Measurements from ENCODE around the gene ACSL6.

The ACSL6 gene, protein sequence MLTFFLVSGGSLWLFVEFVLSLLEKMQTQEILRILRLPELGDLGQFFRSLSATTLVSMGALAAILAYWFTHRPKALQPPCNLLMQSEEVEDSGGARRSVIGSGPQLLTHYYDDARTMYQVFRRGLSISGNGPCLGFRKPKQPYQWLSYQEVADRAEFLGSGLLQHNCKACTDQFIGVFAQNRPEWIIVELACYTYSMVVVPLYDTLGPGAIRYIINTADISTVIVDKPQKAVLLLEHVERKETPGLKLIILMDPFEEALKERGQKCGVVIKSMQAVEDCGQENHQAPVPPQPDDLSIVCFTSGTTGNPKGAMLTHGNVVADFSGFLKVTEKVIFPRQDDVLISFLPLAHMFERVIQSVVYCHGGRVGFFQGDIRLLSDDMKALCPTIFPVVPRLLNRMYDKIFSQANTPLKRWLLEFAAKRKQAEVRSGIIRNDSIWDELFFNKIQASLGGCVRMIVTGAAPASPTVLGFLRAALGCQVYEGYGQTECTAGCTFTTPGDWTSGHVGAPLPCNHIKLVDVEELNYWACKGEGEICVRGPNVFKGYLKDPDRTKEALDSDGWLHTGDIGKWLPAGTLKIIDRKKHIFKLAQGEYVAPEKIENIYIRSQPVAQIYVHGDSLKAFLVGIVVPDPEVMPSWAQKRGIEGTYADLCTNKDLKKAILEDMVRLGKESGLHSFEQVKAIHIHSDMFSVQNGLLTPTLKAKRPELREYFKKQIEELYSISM
- total RNA-seq: 0 to 6.4 (median 0) reads per million in 17 experiments

DNA sequence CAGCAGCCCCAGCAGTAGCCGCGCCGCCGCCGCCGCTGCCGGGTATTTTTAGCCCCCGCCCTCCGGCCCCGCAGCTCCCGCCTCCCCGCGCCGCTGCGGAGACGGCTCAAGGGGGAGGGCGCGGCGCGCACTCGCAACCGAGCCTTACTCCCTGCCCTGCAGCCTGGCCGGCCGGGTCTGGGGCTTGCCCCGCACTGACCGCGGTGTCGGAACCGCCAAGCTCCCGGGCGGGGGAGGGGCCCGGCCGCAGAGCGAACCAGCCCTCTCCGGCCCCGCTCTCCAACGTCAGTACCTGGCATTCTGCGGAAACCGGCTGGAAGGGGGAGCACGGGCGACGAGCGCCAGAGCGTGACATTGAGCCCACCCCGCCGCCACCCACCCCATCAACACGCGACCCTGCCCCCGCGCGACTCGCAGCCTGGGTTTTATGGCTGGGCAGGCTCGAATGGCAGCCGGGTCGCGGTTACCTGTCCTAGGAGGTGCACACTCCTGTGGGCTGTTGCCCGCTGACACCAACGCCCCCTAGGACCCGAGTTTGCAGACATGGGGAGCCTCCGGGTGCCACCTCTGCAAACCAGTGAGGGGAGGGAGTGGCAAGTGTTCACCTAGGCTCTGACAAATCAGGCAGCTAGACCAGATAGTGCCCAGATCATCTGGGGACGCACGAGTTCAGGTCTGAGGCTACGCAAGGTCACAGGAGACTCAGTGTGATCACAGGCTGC is at the start of gene ACSL6:
Gene ACSL6, minus strand, starts transcription at position 37 of the 722 bp plus-strand sequence. CDS start 105 bp downstream, outside the sequence.
- DNase-seq: peak; percentile 16 to 40 (median 24)

DNA sequence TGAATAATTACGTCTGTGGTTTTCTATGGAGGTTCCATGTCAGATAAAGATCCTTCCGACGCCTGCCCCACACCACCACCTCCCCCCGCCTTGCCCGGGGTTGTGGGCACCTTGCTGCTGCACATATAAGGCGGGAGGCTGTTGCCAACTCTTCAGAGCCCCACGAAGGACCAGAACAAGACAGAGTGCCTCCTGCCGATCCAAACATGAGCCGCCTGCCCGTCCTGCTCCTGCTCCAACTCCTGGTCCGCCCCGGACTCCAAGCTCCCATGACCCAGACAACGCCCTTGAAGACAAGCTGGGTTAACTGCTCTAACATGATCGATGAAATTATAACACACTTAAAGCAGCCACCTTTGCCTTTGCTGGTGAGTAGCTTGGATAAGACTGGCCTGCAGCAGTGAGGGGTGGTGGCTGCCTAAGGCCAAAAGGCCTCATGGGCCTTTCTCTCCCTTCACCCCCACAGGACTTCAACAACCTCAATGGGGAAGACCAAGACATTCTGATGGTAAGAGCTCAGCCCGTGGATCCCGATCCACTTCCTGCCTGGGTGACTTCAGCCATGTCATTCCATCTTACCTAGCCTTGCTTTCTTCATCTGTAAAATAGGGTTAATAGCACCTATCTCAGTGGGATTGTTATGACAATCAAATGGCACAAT is 49.2 kb upstream of the ACSL6 start, which contains the start of gene IL3:
Gene IL3, plus strand, starts transcription at position 155 of the 661 bp plus-strand sequence. Its CDS starts 52 bp downstream, at position 207.
- no peak for DNase-seq

DNA sequence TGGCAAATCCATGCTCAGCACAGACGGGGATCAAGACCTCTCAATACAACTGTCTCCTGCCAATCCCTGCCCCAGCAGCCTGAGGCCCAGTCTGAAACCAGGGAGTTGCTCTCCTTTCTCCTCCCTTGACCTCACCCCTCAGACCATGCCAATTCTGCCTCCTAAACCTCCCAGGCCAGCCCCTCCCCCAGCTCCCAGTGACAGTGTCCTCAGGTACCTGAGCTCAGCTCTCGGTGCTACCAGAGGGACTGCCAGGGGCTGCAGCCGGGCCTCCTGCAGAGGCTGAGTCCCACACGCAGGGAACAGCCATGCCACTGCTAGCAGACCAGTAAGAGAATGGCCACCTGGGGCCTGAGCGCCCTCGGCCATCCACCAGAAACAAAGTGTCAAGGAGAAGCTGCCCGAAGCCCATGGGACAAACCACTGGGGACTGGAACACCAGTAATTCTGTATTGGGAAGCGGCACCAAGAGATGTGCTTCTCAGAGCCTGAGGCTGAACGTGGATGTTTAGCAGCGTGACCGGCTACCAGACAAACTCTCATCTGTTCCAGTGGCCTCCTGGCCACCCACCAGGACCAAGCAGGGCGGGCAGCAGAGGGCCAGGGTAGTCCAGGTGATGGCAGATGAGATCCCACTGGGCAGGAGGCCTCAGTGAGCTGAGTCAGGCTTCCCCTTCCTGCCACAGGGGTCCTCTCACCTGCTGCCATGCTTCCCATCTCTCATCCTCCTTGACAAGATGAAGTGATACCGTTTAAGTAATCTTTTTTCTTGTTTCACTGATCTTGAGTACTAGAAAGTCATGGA is 48.4 kb upstream of the ACSL6 start:
- no peak for DNase-seq

DNA sequence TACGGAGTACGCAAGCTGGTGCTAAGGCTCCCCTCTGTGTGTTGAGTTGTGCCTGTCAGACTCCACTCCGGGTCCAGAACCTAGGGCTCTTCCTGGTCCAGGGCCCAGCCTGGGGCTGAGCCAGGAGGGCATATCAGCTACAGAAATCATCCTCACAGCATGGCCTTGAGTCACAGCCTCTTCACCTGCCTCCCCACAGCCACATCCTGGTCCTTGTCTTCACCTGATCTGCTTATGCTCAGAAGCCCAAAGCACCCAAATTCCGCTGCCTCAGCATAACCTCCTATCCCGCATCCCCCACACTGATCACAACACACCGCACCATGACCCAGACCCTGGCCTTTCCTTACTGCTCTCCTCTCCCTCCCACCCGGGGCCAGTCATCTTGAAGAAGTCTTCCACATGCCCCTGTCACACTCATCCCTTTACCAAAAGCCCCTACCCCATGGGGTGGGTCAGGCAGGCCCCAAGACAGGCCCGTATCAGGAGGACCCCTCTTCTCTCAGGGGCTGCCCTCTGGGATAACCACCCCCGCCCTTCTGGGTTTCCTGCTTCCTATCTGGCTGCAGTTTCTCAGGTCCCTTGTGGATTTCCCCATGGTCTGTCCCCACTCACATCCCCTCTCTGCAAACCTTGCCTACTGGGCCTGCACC is 47.7 kb upstream of the ACSL6 start:
- no peak for DNase-seq

DNA sequence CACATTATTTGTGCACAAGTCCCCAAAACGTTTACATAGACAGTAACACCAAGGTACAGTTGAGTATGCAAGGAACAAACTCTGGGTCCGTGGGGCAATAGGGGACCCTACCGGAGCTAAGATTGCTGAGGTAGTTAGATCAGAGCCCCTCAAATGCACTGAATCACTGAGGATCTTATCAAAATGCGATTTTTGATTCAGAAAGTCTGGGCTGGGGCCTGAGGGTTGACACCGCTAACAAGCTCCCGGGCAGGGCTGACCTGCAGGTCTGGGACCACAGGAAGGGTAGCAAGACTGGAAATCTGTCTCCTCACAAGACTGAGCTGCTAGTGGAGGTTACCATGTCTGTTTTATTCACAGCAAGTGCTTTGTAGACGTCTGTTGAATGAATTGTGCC is 47.2 kb upstream of the ACSL6 start:
- no peak for DNase-seq

DNA sequence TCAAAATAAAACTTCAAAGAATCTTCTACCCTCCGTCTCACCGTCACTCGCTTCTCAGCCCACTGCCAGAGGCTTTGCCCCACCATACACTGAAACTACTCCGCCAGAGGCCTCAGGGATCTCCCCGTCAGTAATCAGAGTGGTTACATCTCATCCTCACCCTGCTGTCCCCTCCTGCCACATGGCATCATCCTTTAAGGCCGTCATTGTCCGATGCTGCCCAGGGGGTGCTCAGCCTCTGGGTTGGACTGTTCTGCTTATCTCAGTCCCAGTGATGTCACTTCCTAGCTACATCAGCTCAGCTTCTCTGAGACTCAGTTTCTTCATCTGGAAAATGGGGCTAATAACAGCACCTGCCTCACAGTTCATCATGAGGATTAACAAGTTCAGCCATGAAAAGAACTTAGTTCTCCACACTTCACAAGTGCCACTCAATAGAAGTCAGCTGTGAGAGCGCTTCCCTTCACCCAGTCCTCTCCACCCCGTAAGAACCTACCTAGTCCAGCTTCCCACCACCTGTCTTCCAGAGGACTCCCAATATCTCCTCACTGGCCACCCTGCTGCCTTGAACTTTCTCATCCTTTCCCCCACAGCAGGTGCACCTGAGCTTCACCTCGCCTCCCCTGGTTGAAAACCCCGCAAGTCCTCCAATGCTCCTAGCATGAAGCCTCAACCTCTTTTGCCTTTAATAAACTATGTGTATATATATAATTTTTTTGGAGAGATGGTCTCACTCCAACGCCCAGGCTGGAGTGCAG is 46.2 kb upstream of the ACSL6 start:
- DNase-seq: no peak

DNA sequence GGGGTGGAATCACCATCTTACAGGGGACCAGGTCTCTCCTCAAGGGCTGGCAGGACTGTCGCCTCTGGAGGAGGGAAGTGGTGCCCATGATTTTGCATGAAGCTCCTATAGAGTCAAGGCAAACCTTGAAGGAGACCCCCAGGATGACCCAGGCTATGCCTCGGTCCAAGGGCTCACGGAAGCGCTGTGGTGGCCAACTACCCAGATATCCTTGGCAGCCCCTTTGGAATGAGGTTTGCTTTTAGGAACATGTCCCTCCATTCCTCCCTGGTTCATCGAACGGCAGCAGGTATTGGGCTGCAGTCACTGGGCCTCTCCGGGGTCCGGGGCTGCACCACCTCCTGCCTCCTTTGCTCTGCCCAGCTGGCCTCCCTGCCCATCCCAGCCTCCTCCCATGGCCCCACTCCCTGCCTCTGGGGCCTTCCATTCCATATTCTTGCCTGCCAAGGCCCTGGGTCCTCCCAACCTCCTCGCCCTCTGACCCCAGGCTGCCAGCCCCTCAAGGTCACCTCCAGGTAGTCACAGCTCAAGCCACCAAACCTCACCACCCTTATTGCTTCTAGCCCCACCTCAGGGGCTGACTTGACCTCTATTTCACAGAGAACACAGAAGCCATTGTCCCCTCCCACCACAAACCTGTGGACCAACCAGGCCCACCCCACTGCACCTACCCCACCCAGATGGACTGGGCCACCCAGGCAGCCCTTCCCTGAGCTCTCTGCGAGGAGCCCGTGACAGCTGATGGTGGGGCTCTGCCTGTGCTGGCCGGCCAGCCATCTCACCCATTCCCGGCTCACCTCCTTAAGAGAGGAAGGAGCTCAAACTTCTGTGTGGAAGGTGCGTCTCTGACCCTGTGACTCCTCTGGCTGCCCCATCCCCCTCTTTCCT is 45.4 kb upstream of the ACSL6 start:
- DNase-seq: no peak

DNA sequence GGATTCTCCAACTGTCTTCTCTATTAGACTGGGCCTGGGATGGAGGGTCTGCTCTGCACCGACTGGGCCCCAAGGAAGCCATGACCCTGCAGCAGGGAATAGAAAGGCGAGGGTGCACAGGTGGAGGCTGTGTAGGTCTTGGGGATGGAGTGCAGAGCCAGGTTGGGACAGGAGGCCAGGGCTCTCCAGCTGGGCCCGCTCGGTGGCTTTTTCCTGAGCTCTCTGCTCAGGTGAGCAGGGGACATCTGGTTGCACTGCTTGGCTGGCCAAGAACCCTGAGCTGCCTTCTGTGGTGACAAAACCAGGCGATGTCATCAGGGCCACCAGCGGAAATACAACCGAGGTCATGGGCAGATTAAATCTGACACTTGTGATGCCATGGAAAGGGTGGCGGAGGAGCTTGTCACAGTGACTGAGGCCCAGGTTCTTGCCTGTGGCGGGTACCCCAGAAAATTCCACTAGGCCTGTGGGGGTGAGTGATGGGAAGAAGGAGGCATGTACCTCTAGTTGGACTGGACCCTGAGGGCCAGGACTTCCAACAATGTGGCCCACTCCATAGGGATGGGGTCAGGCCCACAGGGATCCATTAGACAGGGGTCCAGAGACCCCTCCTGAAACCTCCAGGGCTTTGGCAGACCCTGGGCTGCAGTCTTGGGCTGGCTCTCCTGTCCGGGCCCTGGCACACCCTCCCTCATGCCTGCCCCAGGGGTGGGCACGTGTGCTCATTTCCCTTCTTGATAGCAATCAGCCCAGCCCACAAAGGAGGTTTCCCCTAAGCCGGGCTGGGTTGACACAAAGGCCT is 44.6 kb upstream of the ACSL6 start:
- DNase-seq: no peak

DNA sequence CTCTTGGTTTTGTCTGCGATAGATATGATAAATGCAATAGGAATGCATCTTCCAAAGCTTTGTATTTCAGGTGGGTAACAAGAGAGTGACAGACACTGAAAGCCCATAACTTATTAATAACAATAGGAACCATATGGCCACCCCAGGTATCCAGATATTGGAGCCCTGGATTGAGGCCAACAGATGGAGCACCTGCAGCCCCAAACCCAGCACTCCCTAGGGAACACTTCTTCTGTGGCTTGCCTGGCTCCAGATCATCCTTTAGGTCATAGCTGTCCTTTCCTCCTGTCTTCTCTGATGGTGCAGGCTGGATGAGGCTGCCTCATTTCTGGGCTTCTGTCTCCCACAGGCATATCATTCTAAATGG is 44.0 kb upstream of the ACSL6 start:
- DNase-seq: no peak

DNA sequence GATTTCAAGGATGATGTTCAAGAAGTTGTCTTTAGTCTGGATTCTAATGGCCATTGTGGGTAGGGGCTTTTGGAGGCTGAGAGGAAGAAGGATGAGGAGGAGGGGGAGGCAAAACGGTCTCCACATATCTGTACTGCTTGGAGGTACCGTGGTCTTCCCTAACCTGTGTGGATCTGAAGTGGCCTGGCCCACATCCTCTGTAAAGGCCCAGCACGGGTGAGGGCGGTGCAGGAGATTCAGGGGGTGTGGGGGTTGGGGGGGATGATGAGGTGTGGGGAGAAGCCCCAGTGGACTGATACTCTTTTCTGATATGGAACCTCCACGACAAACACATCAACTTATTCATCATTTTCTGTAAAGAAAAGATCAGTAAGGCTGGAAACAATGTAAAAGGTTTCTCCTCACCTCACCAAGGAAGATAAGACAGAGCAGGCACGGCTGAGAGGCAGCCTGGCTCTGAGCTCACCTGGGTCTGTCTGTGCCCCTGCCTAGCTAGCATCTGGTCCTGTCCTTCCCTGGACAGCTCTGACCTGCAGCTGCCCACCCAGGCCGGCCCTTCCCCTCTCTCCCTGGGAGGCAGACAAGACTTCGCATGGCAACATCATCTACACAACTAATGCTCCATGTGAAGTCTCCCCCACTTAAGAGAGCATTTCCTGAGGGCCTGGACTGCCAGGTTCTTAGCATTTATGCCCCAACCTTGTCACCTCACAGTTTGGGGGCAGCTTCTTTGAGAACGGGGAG is 43.4 kb upstream of the ACSL6 start:
- DNase-seq: no peak

DNA sequence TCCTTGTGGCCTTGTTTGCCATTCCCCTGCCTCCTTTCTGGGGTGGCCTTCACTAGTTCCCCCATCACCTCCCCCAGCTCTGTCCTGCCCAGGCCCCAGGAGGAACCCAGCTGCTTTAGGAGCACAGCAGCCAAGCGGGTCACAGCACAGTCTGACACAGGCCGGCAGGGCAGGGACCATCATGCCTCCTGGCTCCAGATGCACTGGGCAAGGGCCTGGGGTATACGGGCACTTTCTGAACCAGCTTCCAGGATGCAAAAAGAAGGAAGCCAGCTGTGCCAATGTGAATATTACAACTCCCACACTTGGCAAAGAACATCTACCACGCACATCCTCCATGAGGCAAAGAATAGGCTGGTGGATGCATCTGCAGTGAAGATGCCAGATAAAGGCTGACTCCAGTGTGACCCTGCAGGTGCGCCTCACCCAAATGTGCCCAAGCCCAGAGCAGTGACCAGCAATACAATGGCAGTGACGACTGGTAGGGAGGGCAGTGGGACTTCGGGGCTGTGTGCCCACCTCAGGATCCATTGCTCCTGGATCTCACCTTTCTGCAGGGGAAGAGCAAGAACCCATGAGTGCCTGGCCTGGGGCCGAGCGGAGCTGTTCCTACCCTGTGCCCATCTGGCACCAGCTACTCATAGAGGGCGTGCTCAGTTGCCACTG is 42.7 kb upstream of the ACSL6 start:
- no peak for DNase-seq

DNA sequence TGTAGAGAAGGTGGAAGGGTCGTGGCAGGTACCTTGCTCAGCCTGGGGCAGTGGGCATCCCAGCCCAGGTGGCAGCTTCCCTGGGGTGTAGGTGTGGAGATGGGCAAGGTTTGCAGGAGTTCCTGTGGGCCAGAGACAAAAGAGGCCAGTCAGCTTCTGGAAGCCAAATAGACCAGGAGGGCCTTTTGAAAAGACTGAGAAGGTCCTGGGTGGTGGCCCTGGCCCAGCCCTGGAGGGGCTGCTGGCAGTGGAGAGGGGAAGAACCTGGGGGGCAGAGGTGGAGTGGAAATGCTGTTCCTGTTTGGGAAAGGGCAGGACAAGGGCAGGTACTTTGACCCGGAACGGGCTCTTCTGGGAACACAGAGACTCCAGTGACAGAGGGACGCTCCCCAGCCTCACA is 42.0 kb upstream of the ACSL6 start:
- DNase-seq: no peak

DNA sequence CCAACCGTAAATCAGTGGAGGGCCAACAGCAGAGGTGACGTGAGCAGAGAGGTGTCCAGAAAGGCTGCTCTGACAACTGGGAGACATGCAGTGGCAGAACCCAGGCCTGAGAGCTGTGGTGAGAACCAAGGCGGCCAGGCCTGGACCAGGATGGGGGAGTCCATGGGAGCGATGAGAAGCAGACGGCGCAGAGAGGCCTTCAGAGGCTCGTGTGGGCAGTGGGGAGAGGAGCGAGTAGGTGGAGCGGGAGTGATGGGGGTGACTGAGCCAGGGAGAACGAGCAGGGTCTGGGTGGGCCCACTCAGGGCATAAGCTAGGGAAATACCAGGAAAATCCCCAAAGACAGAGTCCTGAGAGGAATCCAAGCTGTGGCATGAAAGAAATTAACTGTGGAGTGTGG is 41.1 kb upstream of the ACSL6 start:
- no peak for DNase-seq

DNA sequence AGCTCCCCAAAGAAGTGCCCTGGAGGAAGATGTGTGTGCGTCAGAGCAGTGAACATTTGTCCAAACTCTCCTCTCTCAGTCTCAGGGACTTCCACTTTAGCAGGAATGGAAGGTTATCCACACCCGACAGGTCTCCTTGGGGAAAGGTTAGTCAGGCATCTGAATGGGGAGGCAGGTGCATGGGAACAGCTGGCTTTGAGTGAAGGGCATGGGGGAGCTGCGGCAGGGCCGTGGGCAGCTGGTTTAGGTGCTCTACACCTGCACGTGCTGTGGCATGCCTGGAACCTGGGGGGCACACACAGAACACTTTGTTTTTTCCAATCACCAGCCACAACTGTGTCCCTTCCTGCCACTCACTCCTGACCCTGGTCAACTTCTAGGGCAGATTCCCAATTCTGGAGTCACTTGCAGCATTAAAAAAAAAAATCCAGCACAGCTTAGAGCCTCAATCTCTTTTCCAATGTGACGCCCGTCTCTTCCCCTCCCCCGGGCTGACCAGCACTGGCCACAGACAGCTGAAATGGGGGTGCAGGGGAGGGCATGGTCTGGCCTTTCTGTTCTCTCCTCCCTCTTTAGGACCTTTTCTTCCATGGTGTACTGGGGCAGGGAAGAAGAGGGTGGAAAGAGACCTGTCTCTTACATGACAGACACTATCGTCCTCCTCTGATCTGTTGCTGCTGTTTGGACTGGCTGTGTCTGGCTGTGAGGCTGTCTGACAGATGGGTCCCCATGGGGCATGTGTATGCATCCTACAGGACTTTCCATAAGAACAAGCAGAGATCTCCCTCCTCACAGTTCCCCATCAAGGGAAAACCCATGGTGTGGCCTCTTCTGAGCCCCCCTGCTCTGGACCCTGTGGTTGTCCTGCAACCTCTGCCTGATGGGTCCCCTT is 39.4 kb upstream of the ACSL6 start:
- DNase-seq: no peak

DNA sequence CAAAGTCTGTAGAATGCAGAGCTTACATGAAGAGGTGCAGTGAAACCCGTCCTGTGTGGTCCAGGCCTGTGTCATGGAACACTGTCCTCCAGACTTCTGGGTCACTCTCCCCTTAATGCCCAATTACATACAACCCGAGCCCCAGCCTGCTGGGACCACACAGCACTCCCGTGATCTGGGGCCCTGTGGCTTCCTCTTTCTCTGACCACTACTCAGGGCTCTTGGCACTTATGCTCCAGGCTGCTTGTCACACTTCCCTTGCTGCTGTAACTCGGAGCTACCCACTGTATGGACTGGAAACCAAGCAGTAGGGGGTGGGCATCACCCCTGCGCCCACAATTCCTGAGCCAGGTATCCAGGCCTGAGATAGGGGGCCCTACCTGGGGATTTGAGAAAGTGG is 38.7 kb upstream of the ACSL6 start:
- peak; percentile 88 to 93 (median 92) for DNase-seq

DNA sequence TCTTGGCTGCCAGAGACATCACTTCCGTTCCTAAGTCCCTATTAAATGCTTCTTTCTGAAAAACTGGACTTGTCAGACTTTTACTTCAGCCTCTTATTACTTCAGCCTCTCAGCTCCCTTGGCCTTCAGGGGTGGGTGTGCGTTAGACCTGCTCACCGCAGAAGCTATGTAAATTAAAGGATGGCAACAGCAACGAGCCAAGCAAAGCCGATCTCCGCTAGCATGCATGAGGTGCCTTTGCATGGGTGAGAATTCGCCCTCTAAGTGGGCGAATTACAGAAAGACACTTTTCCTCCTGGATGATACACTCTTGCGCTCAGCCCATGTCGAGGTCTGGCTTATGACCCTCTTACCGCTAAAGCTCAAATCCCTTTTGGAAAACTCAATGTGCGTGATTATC is 38.1 kb upstream of the ACSL6 start:
- no peak for DNase-seq
